Uterus (tissue), 2 donors: ENCODE results near the gene ARID4B.

ENCODE experiments used
- CTCF ChIP-seq, 4 experiments: fragments of 200-600 bp in 2 of 4; fragments of 450-650 bp in 2 of 4; sonication (generic) in 2 of 4; IDR thresholded peaks; one replicate each; pipeline ENCODE4 v1.5.1; 2016 to 2019; ENCODE audit warnings: antibody characterized with exemption in 4 of 4, mild to moderate bottlenecking in 2 of 4, moderate library complexity in 1 of 4
- POLR2A ChIP-seq, 2 donors: fragments of 450-650 bp; IDR thresholded peaks; one replicate each; pipeline ENCODE4 v1.6.1; 2016; ENCODE audit warnings: antibody characterized with exemption in 2 of 2, mild to moderate bottlenecking in 1 of 2, moderate library complexity in 1 of 2

DNA sequence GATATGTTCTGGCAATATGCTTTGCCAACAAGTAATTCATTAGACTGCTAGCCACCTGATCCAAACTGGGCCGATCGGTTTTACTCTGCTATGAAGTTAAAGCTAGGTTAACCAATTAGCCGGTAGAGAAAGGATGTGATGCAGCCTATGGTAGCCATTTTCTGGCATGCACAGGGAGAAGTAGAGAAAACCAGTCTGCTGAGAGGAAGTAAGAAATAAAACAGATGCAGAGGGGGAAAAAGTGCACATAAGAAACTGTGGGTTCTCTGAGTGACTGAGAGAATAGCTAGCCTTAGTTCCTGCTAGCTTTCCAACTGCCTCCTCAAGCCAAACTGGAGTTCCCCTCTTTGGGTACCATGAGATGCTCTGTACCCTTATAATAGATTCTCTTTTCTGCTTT lies 52.8 kb downstream of the ARID4B start:
- TF ChIP-seq CTCF (IDR thresholded peaks at IDR 0.05) (no peak), POLR2A (IDR thresholded peaks at IDR 0.05) (no peak)
